ENCODE results near the gene LIN7A. TPM values are rescaled to one million over a fixed set of nuclear protein-coding genes. Genes with fewer than 3 reads are reported as not detected.

LIN7A gene
- 10 to 100 TPM in 2 of 4 donors, 1 to 10 TPM in 2; 7.4 to 31.0 (median 9.0) TPM for total RNA-seq

- in situ Hi-C loops (cut with MboI; ENCODE audit: low pct_ligation_motif_present in 1 of 4, low pct_unique_long_range_greater_than_20kb in 1 of 4, low sequenced_read_pairs in 3 of 4) (no loop called here), intact Hi-C loops (cut with DNase I; ENCODE audit: low total_unique reads) (no loop called here)
- peak; percentile 14 for DNase-seq
- TF ChIP-seq CTCF (IDR thresholded peaks at IDR 0.05) (no peak), EP300 (IDR thresholded peaks at IDR 0.05; ENCODE audit: low read depth) (no peak), POLR2AphosphoS5 (IDR thresholded peaks at IDR 0.05) (no peak), POLR2A (IDR thresholded peaks at IDR 0.05) (no peak)
- Histone ChIP-seq H3K27ac (peak within 1 kb of the TSS; percentile 63 to 82 (median 72)), H3K4me1 (peaks cover 0 to 14% (median 1%) of the 10 kb centered on the region in 4 donors), H3K27me3 (peaks cover 43% of the 10 kb centered on the region), H3K36me3 (no peaks in the 10 kb centered on the region), H3K4me3 (peak within 1 kb of the TSS; percentile 62 to 84 (median 75)), H3K9me3 (no peaks in the 10 kb centered on the region)
- WGBS, 2 donors (ENCODE audit: low coverage in 1 of 2), result 6 to 17% methylated on average over 1 to 47 of the region's 47 CpGs
Measured at GRCh38 chr12:80937391-80938238, at the start of gene LIN7A. Gene LIN7A, minus strand, starts transcription at chr12:80937934. Its CDS starts 212 bp downstream, at chr12:80937722.

- in situ Hi-C loops (cut with MboI; ENCODE audit: low pct_ligation_motif_present in 1 of 4, low pct_unique_long_range_greater_than_20kb in 1 of 4, low sequenced_read_pairs in 3 of 4) (no loop called here), intact Hi-C loops (cut with DNase I; ENCODE audit: low total_unique reads) (no loop called here)
- Histone ChIP-seq H3K4me3 (no peak overlapping the region), H3K9me3 (no peaks in the 10 kb centered on the region), H3K27ac (no peak overlapping the region), H3K4me1 (peaks cover 0 to 5% (median 0%) of the 10 kb centered on the region in 4 donors), H3K36me3 (no peaks in the 10 kb centered on the region), H3K27me3 (no peaks in the 10 kb centered on the region)
- WGBS, 2 donors (ENCODE audit: low coverage in 1 of 2), result 65 to 67% methylated on average over 1 of the region's 1 CpG
- DNase-seq, result no peak
- TF ChIP-seq EP300 (IDR thresholded peaks at IDR 0.05; ENCODE audit: low read depth) (no peak), POLR2A (IDR thresholded peaks at IDR 0.05) (no peak), CTCF (IDR thresholded peaks at IDR 0.05) (no peak), POLR2AphosphoS5 (IDR thresholded peaks at IDR 0.05) (no peak)
Measured at GRCh38 chr12:80986224-80986623, 48.5 kb upstream of the LIN7A start.

- H3K27me3 ChIP-seq, result no peaks in the 10 kb centered on the region
Measured at GRCh38 chr12:80979816-80980215, 42.1 kb upstream of the LIN7A start.

More at GRCh38 chr12:80979816-80980215, 42.1 kb upstream of the LIN7A start:
- TF ChIP-seq POLR2A (IDR thresholded peaks at IDR 0.05) (no peak), CTCF (IDR thresholded peaks at IDR 0.05) (no peak), POLR2AphosphoS5 (IDR thresholded peaks at IDR 0.05) (no peak), EP300 (IDR thresholded peaks at IDR 0.05; ENCODE audit: low read depth) (no peak)
- 38 to 46% methylated on average over 1 to 6 of the region's 6 CpGs for WGBS, 2 donors (ENCODE audit: low coverage in 1 of 2)
- Histone ChIP-seq H3K4me3 (no peak overlapping the region), H3K9me3 (no peaks in the 10 kb centered on the region), H3K4me1 (no peaks in the 10 kb centered on the region), H3K36me3 (no peaks in the 10 kb centered on the region), H3K27ac (no peak overlapping the region)
- in situ Hi-C loops (cut with MboI; ENCODE audit: low pct_ligation_motif_present in 1 of 4, low pct_unique_long_range_greater_than_20kb in 1 of 4, low sequenced_read_pairs in 3 of 4), result no loop called here
- intact Hi-C loops (cut with DNase I; ENCODE audit: low total_unique reads), result no loop called here
- DNase-seq, result peak; percentile 10

All from transverse colon (tissue), 4 donors.